OCI-LY3 (cell line): Measurements from ENCODE around the gene RGSL1.

Experiments
- CTCF ChIP-seq: fragments of 200-600, 300-600 bp; sonication (generic); IDR thresholded peaks from 2 replicates; pipeline ENCODE4 v1.5.1; 2014; ENCODE audit warnings: antibody characterized with exemption, low read length, low read depth
- EZH2phosphoT487 ChIP-seq: fragments of 200-600 bp; shearing (Covaris generic); IDR thresholded peaks from 2 replicates; pipeline ENCODE4 v1.6.1; 2018; ENCODE audit warnings: antibody characterized with exemption, mixed run types, low read depth

GRCh38 chr1:182601913-182602312 lies 152.0 kb downstream of the RGSL1 start:
- TF ChIP-seq CTCF (no peak), EZH2phosphoT487 (no peak)
